HT-29 (cell line): Measurements from ENCODE around the gene EYA4. TPM values are rescaled to one million over a fixed set of nuclear protein-coding genes. Genes with fewer than 3 reads are reported as not detected.
A peak's percentile ranks its signal among the peaks of the same experiment; 100 is the strongest.

Experiments
- DNase-seq: peaks from one replicate; pipeline ENCODE4 v3.0.0-alpha.2; 2015; ENCODE audit warnings: low spot score
- total RNA-seq: library from RNA; depleted of rRNA; stranded (reverse); fragments of >200 nt; shearing (Covaris generic); gene quantifications from 2 replicates; pipeline ENCODE4 v1.2.3, GENCODE V29; 2014

EYA4 gene
- total RNA-seq, 1 experiment from 2014 or later, result not detected

GRCh38 chr6:133447924-133448323 is 206.8 kb downstream of the EYA4 start:
- DNase-seq, result no peak

GRCh38 chr6:133456439-133456838 is 215.3 kb downstream of the EYA4 start:
- no peak for DNase-seq

GRCh38 chr6:133456944-133457343 is 215.8 kb downstream of the EYA4 start:
- no peak for DNase-seq

- DNase-seq, result no peak
Measured at GRCh38 chr6:133460101-133460500, 218.9 kb downstream of the EYA4 start.

- no peak for DNase-seq
Measured at GRCh38 chr6:133463790-133464189, 222.6 kb downstream of the EYA4 start.

GRCh38 chr6:133466680-133467079 is 225.5 kb downstream of the EYA4 start:
- DNase-seq, result no peak

- no peak for DNase-seq
Measured at GRCh38 chr6:133467231-133467981, 226.2 kb downstream of the EYA4 start.

- no peak for DNase-seq
Measured at GRCh38 chr6:133467982-133468380, 226.8 kb downstream of the EYA4 start.

- no peak for DNase-seq
Measured at GRCh38 chr6:133468591-133468990, 227.4 kb downstream of the EYA4 start.

- no peak for DNase-seq
Measured at GRCh38 chr6:133474516-133474915, 233.4 kb downstream of the EYA4 start.

GRCh38 chr6:133478673-133479072 is 237.5 kb downstream of the EYA4 start:
- no peak for DNase-seq

GRCh38 chr6:133487174-133487573 is 246.0 kb downstream of the EYA4 start:
- no peak for DNase-seq

GRCh38 chr6:133495205-133495903 is 254.2 kb downstream of the EYA4 start:
- DNase-seq, result no peak

- no peak for DNase-seq
Measured at GRCh38 chr6:133499662-133500061, 258.5 kb downstream of the EYA4 start.

- DNase-seq, result no peak
Measured at GRCh38 chr6:133501675-133502270, 260.6 kb downstream of the EYA4 start.

GRCh38 chr6:133502441-133503335 is 261.5 kb downstream of the EYA4 start:
- no peak for DNase-seq

- no peak for DNase-seq
Measured at GRCh38 chr6:133503336-133503729, 262.2 kb downstream of the EYA4 start.

GRCh38 chr6:133504158-133504557 is 263.0 kb downstream of the EYA4 start:
- no peak for DNase-seq

- DNase-seq, result no peak
Measured at GRCh38 chr6:133504761-133505160, 263.6 kb downstream of the EYA4 start.

- no peak for DNase-seq
Measured at GRCh38 chr6:133505681-133506080, 264.5 kb downstream of the EYA4 start.

GRCh38 chr6:133512410-133513016 is 271.4 kb downstream of the EYA4 start:
- peak; percentile 78 for DNase-seq
